ENCODE results near the gene TECTB. TPM values are rescaled to one million over a fixed set of nuclear protein-coding genes. Genes with fewer than 3 reads are reported as not detected.
A peak's percentile ranks its signal among the peaks of the same experiment; 100 is the strongest.

The TECTB gene
- polyA plus RNA-seq, 1 donor: 0.09 TPM

DNA sequence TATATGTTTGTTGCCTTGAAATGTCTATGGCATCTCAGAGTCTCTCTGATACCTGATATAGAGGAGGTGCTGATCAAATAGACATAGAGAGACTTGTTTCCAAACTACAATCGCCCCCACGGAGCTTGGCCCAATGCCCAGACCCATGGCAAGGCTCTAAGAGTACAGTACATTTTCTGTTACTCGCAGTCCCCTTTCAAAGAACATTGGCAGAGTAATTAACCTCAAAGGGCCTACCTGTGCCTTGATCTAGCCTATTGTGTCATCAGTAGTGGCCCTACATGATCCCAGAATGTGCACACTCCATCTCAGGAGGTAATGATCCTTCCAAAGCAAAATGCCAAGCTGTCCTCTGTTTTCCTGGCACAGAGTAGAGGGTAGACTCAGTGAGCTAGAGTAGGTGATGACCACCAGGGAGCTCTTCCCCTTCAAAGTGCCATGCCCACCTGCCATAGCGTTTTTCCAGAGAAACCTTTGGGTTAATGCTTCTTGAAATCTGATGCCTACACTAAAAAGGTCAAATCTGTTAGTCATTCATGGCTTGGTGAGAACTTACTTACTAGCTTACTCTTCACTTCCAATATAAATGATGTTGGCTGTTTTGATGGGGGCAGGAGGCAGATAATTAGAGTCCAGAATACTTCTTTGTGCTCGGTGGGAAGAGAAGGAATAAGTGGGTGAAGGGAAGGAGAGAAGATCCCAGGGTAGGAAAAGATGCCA lies 49.5 kb downstream of the TECTB start:
- no peaks in the 10 kb centered on the region for H3K27me3 ChIP-seq (ENCODE audit: control insufficient read depth, insufficient read depth, low read length)
- H3K4me3 ChIP-seq (ENCODE audit: low read length): no peak overlapping the region
- H3K9me3 ChIP-seq (ENCODE audit: control insufficient read depth, low read depth, low read length): no peaks in the 10 kb centered on the region
- H3K36me3 ChIP-seq (ENCODE audit: control insufficient read depth, insufficient read depth, low read length): no peaks in the 10 kb centered on the region
- no peak for DNase-seq
- 76% methylated on average over 2 of the region's 5 CpGs for WGBS (ENCODE audit: insufficient coverage, low lambda C conversion rate)
- peaks cover 68% of the 10 kb centered on the region for H3K4me1 ChIP-seq (ENCODE audit: control insufficient read depth, insufficient read depth, low read length)
- peak overlapping the region; percentile 97 for H3K27ac ChIP-seq (ENCODE audit: low read length)

GRCh38 chr10:112333452-112333851 lies 50.3 kb downstream of the TECTB start:
- DNase-seq: peak; percentile 71 to 90
- Histone ChIP-seq H3K36me3 (ENCODE audit: control insufficient read depth, insufficient read depth, low read length) (no peaks in the 10 kb centered on the region), H3K9me3 (ENCODE audit: control insufficient read depth, low read depth, low read length) (no peaks in the 10 kb centered on the region), H3K27ac (ENCODE audit: low read length) (peak overlapping the region; percentile 97), H3K4me3 (ENCODE audit: low read length) (no peak overlapping the region), H3K4me1 (ENCODE audit: control insufficient read depth, insufficient read depth, low read length) (peaks cover 71% of the 10 kb centered on the region), H3K27me3 (ENCODE audit: control insufficient read depth, insufficient read depth, low read length) (no peaks in the 10 kb centered on the region)
- no CpG with 5 or more reads among the region's 4 CpGs for WGBS (ENCODE audit: insufficient coverage, low lambda C conversion rate)

GRCh38 chr10:112335111-112335867 lies 52.1 kb downstream of the TECTB start:
- Histone ChIP-seq H3K9me3 (ENCODE audit: control insufficient read depth, low read depth, low read length) (no peaks in the 10 kb centered on the region), H3K36me3 (ENCODE audit: control insufficient read depth, insufficient read depth, low read length) (no peaks in the 10 kb centered on the region), H3K4me3 (ENCODE audit: low read length) (no peak overlapping the region), H3K4me1 (ENCODE audit: control insufficient read depth, insufficient read depth, low read length) (peaks cover 68% of the 10 kb centered on the region), H3K27me3 (ENCODE audit: control insufficient read depth, insufficient read depth, low read length) (no peaks in the 10 kb centered on the region), H3K27ac (ENCODE audit: low read length) (peak overlapping the region; percentile 97)
- 17% methylated on average over 1 of the region's 5 CpGs for WGBS (ENCODE audit: insufficient coverage, low lambda C conversion rate)
- DNase-seq: peak; percentile 66 to 84

DNA sequence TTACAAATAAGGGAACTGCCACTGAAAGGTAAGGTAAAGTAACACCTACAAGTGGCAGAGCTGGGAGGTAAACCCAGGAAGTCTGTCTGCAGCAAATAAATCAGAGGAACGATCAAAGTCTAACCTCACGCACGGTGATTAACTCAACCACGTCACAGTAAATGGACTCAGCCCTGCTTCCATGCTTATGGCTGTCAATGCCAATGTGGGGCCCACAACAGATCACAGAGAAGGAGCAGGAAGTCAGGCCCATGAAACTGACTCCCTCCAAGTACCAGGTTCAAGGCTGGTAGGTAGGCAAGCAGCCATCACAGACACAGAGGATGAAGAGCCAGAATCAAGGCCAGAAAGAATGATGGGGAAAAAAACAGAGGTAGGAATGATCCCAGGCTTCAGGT lies 52.7 kb downstream of the TECTB start:
- H3K4me3 ChIP-seq (ENCODE audit: low read length): no peak overlapping the region
- H3K4me1 ChIP-seq (ENCODE audit: control insufficient read depth, insufficient read depth, low read length): peaks cover 62% of the 10 kb centered on the region
- DNase-seq: peak; percentile 89 to 96
- H3K27ac ChIP-seq (ENCODE audit: low read length): peak overlapping the region; percentile 97
- WGBS (ENCODE audit: insufficient coverage, low lambda C conversion rate): no CpG with 5 or more reads among the region's 4 CpGs
- no peaks in the 10 kb centered on the region for H3K9me3 ChIP-seq (ENCODE audit: control insufficient read depth, low read depth, low read length)
- H3K27me3 ChIP-seq (ENCODE audit: control insufficient read depth, insufficient read depth, low read length): no peaks in the 10 kb centered on the region
- H3K36me3 ChIP-seq (ENCODE audit: control insufficient read depth, insufficient read depth, low read length): no peaks in the 10 kb centered on the region

DNA sequence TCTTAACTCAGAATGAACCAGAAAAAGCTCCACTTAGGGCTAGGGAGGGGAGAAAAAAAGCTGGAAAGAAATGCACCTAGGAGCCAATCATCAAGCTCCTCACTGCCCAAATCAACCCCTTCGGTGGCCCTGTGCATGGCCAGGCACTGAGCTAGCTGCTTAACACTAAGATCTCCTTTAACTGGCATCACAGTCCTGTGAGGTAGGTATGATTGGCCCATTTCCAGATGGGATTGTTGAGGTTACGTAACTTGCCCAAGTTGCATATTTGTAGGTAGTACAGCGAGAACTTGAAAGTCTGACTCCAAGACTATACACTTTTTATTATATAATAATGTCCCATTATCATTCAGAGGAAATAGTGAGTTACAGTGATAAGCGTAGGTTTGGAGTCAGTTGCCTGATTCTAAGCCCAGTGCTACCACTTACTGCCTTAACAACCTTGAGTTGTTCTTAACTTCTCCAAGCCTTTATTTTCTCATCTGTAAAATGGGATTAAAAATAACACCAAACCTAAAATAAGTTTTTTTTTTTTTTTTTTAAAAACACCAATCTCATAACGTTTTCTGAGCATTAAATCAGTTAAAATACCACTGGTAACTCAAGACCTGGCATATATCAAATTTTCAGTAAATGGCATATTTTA lies 53.5 kb downstream of the TECTB start:
- Histone ChIP-seq H3K27me3 (ENCODE audit: control insufficient read depth, insufficient read depth, low read length) (no peaks in the 10 kb centered on the region), H3K4me1 (ENCODE audit: control insufficient read depth, insufficient read depth, low read length) (peaks cover 56% of the 10 kb centered on the region), H3K4me3 (ENCODE audit: low read length) (no peak overlapping the region), H3K36me3 (ENCODE audit: control insufficient read depth, insufficient read depth, low read length) (no peaks in the 10 kb centered on the region), H3K9me3 (ENCODE audit: control insufficient read depth, low read depth, low read length) (no peaks in the 10 kb centered on the region), H3K27ac (ENCODE audit: low read length) (peak overlapping the region; percentile 97)
- no peak for DNase-seq
- WGBS (ENCODE audit: insufficient coverage, low lambda C conversion rate): 80% methylated on average over 1 of the region's 5 CpGs

- Histone ChIP-seq H3K4me3 (ENCODE audit: low read length) (no peak overlapping the region), H3K36me3 (ENCODE audit: control insufficient read depth, insufficient read depth, low read length) (no peaks in the 10 kb centered on the region), H3K27me3 (ENCODE audit: control insufficient read depth, insufficient read depth, low read length) (no peaks in the 10 kb centered on the region), H3K4me1 (ENCODE audit: control insufficient read depth, insufficient read depth, low read length) (peaks cover 33% of the 10 kb centered on the region), H3K27ac (ENCODE audit: low read length) (peak overlapping the region; percentile 79), H3K9me3 (ENCODE audit: control insufficient read depth, low read depth, low read length) (no peaks in the 10 kb centered on the region)
- no CpG with 5 or more reads among the region's 3 CpGs for WGBS (ENCODE audit: insufficient coverage, low lambda C conversion rate)
- peak; percentile 57 to 87 for DNase-seq
These were observed 55.8 kb downstream of the TECTB start for GRCh38 chr10:112338957-112339356.

- DNase-seq: no peak
- Histone ChIP-seq H3K27me3 (ENCODE audit: control insufficient read depth, insufficient read depth, low read length) (no peaks in the 10 kb centered on the region), H3K36me3 (ENCODE audit: control insufficient read depth, insufficient read depth, low read length) (no peaks in the 10 kb centered on the region), H3K9me3 (ENCODE audit: control insufficient read depth, low read depth, low read length) (no peaks in the 10 kb centered on the region), H3K4me1 (ENCODE audit: control insufficient read depth, insufficient read depth, low read length) (peaks cover 19% of the 10 kb centered on the region), H3K27ac (ENCODE audit: low read length) (no peak overlapping the region), H3K4me3 (ENCODE audit: low read length) (no peak overlapping the region)
- WGBS (ENCODE audit: insufficient coverage, low lambda C conversion rate): no CpG with 5 or more reads among the region's 2 CpGs
These were observed 57.4 kb downstream of the TECTB start for GRCh38 chr10:112340601-112341000.

DNA sequence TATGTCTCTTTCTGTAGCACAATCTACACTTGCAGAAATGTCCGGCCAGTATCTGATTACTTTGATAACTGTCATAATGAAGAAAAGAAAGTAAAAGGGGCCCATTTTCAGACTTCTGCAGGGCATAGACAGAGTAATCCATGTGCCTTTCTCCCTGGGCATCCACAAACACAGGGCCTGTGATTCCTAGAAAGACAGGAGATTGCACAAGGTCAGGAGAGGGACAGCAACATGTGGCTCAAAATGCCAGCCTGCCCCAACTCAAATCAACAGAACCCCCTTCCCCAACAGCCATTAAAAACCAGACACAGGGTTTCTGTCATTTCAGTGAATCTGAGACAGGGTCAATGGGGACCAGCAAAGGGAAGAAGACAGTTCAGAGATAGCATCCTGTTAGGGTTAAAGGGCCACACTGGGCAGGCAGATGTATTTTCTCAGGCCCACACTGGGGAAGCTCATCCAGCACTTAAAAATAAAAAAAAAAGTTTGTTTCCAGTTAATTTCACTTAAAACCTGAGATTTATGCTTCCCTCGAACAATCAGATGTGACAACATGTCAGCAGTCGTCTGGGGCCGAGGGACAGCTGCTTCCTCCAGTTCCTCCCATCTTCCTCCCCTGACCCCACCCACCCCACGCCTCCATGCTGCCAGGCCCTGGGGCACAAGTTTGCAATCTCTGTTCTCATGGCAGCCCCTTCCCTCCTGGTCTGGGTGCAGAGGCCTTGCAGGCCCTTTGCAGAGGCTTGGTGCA lies 60.0 kb downstream of the TECTB start:
- no CpG with 5 or more reads among the region's 5 CpGs for WGBS (ENCODE audit: insufficient coverage, low lambda C conversion rate)
- Histone ChIP-seq H3K27me3 (ENCODE audit: control insufficient read depth, insufficient read depth, low read length) (no peaks in the 10 kb centered on the region), H3K36me3 (ENCODE audit: control insufficient read depth, insufficient read depth, low read length) (no peaks in the 10 kb centered on the region), H3K9me3 (ENCODE audit: control insufficient read depth, low read depth, low read length) (no peaks in the 10 kb centered on the region), H3K4me3 (ENCODE audit: low read length) (no peak overlapping the region), H3K4me1 (ENCODE audit: control insufficient read depth, insufficient read depth, low read length) (peaks cover 5% of the 10 kb centered on the region), H3K27ac (ENCODE audit: low read length) (no peak overlapping the region)
- no peak for DNase-seq

DNA sequence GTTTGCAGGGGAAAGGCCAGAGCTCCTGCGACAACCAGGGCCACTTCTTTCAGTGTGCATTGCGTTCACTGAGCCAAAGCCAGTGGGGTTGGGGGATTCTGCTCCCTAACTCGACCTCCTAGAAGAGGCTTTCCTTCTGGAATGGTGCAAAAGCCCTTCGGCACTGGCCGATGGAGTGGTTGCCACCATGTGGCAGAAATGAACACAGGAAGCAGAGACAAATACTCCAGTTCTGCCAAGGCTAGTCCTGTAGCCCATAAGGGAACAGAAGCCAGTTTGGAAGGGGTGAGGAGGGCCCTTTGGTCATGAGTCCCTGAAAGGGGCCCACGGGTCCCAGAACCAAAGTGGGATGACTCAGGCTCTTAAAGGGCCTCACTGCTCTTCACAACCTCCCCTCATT lies 61.1 kb downstream of the TECTB start:
- no CpG with 5 or more reads among the region's 6 CpGs for WGBS (ENCODE audit: insufficient coverage, low lambda C conversion rate)
- Histone ChIP-seq H3K4me1 (ENCODE audit: control insufficient read depth, insufficient read depth, low read length) (no peaks in the 10 kb centered on the region), H3K9me3 (ENCODE audit: control insufficient read depth, low read depth, low read length) (no peaks in the 10 kb centered on the region), H3K27me3 (ENCODE audit: control insufficient read depth, insufficient read depth, low read length) (no peaks in the 10 kb centered on the region), H3K4me3 (ENCODE audit: low read length) (no peak overlapping the region), H3K36me3 (ENCODE audit: control insufficient read depth, insufficient read depth, low read length) (no peaks in the 10 kb centered on the region), H3K27ac (ENCODE audit: low read length) (no peak overlapping the region)
- DNase-seq: no peak

- H3K27ac ChIP-seq (ENCODE audit: low read length): no peak overlapping the region
- DNase-seq: no peak
- H3K4me3 ChIP-seq (ENCODE audit: low read length): no peak overlapping the region
- no CpG with 5 or more reads among the region's 3 CpGs for WGBS (ENCODE audit: insufficient coverage, low lambda C conversion rate)
- H3K27me3 ChIP-seq (ENCODE audit: control insufficient read depth, insufficient read depth, low read length): no peaks in the 10 kb centered on the region
- no peaks in the 10 kb centered on the region for H3K4me1 ChIP-seq (ENCODE audit: control insufficient read depth, insufficient read depth, low read length)
- no peaks in the 10 kb centered on the region for H3K9me3 ChIP-seq (ENCODE audit: control insufficient read depth, low read depth, low read length)
- H3K36me3 ChIP-seq (ENCODE audit: control insufficient read depth, insufficient read depth, low read length): no peaks in the 10 kb centered on the region
These were observed 62.0 kb downstream of the TECTB start for GRCh38 chr10:112345202-112345601.

Measured in large intestine (tissue), 3 donors.